ENCODE measurements around the gene ABLIM2.

ABLIM2 gene

DNA sequence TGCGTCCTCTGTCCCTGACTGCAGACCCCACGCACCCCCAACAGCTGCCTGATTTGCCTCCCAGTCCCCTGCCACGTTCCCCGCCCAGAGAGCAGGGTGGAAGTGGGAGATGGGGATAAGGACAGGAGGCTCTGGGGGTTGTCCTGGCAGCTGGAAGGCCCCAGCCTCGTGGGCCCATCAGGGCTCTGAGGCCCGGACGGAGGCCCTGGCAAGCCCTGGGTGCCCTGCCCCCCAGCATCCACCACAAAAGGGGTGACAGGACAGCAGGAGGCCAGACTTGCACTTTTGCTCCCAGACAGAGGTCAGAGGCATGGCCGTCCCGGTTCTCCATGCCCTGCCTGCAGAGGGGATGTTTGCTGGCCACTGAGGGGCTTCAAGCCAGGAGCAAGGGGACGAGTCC, 45.2 kb upstream of the ABLIM2 start:
- Histone ChIP-seq H3K27me3 (replicated peaks; ENCODE audit: control insufficient read depth, insufficient read depth, low read length) (no peaks in the 10 kb centered on the region), H3K4me3 (replicated peaks; ENCODE audit: low read depth, low read length) (no peak overlapping the region), H3K36me3 (ENCODE audit: control insufficient read depth, insufficient read depth, low read length) (peaks cover 6% of the 10 kb centered on the region)
- TF ChIP-seq, protein P1, sequence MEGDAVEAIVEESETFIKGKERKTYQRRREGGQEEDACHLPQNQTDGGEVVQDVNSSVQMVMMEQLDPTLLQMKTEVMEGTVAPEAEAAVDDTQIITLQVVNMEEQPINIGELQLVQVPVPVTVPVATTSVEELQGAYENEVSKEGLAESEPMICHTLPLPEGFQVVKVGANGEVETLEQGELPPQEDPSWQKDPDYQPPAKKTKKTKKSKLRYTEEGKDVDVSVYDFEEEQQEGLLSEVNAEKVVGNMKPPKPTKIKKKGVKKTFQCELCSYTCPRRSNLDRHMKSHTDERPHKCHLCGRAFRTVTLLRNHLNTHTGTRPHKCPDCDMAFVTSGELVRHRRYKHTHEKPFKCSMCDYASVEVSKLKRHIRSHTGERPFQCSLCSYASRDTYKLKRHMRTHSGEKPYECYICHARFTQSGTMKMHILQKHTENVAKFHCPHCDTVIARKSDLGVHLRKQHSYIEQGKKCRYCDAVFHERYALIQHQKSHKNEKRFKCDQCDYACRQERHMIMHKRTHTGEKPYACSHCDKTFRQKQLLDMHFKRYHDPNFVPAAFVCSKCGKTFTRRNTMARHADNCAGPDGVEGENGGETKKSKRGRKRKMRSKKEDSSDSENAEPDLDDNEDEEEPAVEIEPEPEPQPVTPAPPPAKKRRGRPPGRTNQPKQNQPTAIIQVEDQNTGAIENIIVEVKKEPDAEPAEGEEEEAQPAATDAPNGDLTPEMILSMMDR (IDR thresholded peaks at IDR 0.05; ENCODE audit: insufficient read depth, low read length, poor library complexity, severe bottlenecking) = no peak
- no peak for DNase-seq (ENCODE audit: extremely low read depth, insufficient read length)

DNA sequence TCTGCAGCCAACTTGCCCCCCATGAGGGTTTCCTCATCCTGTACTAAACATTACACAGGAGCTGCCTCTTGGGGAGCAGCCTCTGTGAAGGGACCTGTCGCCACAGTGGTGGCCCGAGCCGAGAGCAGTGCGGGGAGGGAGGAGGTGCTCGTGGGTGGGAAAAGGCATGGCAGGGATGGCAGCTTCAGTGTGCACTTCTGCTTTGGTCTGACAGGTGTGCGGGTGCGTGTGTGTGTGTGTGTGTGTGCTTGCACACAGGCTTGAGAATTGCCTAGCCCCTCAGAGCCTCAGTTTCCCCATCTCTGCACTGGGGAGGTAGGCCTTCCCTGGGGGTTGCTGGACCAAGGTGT, 44.4 kb upstream of the ABLIM2 start:
- H3K36me3 ChIP-seq (ENCODE audit: control insufficient read depth, insufficient read depth, low read length) = peaks cover 6% of the 10 kb centered on the region
- no peaks in the 10 kb centered on the region for H3K27me3 ChIP-seq (replicated peaks; ENCODE audit: control insufficient read depth, insufficient read depth, low read length)
- no peak for DNase-seq (ENCODE audit: extremely low read depth, insufficient read length)
- TF ChIP-seq, protein P1 (IDR thresholded peaks at IDR 0.05; ENCODE audit: insufficient read depth, low read length, poor library complexity, severe bottlenecking) = no peak
- no peak overlapping the region for H3K4me3 ChIP-seq (replicated peaks; ENCODE audit: low read depth, low read length)

DNA sequence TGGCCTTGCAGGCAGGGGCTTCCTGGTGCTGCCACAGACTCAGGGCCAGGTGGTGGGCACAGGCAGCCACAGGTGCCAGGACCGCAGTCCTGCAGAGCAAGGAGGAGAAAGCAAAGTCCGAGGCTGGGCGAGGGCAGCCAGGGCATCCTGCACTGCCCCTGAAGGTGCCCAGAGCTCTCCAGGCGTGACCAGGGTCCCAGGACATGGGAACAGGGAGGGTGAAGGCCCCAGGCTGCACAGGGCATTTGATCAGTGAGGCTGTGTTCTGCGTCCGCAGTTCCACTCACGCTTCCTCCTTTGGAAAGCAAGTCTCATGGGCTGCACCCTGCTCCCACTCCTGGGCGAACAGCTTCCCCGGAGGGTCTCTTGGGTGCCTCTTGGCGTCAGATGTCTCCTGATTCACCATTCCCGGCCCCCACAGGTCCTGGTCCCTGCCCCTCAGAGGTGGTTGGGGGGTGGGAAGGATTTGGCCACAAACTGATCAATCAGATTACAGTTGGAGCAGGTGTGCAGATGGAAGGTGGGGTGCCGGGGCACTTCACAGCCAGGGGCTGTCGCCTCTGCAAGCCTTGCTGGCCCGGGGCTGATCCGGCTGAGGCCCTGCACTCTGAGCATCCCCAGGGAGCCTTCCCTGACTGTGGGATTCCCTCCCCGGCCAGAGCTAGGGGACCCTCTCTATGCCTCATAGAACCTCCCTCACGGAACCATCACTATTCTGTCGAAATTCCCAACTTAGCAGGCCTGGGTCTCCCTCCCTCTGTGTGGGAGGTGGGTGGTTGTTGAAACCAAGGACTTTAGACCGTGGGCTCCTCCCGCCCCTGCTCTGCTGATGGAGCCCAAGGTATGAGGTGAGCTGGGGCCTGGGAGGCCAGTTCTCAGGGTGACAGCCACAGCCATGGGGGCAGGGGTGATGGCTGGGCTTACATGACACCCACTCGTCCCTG, 43.8 kb upstream of the ABLIM2 start:
- TF ChIP-seq, protein P1 (IDR thresholded peaks at IDR 0.05; ENCODE audit: insufficient read depth, low read length, poor library complexity, severe bottlenecking) = no peak
- H3K27me3 ChIP-seq (replicated peaks; ENCODE audit: control insufficient read depth, insufficient read depth, low read length) = no peaks in the 10 kb centered on the region
- peak overlapping the region; percentile 77 for H3K4me3 ChIP-seq (replicated peaks; ENCODE audit: low read depth, low read length)
- no peak for DNase-seq (ENCODE audit: extremely low read depth, insufficient read length)
- H3K36me3 ChIP-seq (ENCODE audit: control insufficient read depth, insufficient read depth, low read length) = peaks cover 6% of the 10 kb centered on the region

GRCh38 chr4:8201321-8201781, 42.7 kb upstream of the ABLIM2 start:
- peak; percentile 62 for DNase-seq (ENCODE audit: extremely low read depth, insufficient read length)
- Histone ChIP-seq H3K36me3 (ENCODE audit: control insufficient read depth, insufficient read depth, low read length) (peaks cover 6% of the 10 kb centered on the region), H3K4me3 (replicated peaks; ENCODE audit: low read depth, low read length) (peak overlapping the region; percentile 77), H3K27me3 (replicated peaks; ENCODE audit: control insufficient read depth, insufficient read depth, low read length) (no peaks in the 10 kb centered on the region)
- TF ChIP-seq, protein P1 (IDR thresholded peaks at IDR 0.05; ENCODE audit: insufficient read depth, low read length, poor library complexity, severe bottlenecking) = no peak

- peak overlapping the region; percentile 77 for H3K4me3 ChIP-seq (replicated peaks; ENCODE audit: low read depth, low read length)
- TF ChIP-seq, protein P1 (IDR thresholded peaks at IDR 0.05; ENCODE audit: insufficient read depth, low read length, poor library complexity, severe bottlenecking) = no peak
- peak; percentile 61 for DNase-seq (ENCODE audit: extremely low read depth, insufficient read length)
- no peaks in the 10 kb centered on the region for H3K27me3 ChIP-seq (replicated peaks; ENCODE audit: control insufficient read depth, insufficient read depth, low read length)
- peaks cover 3% of the 10 kb centered on the region for H3K36me3 ChIP-seq (ENCODE audit: control insufficient read depth, insufficient read depth, low read length)
Measured at GRCh38 chr4:8200302-8200975, 41.8 kb upstream of the ABLIM2 start.

Measured in GM06990 (cell line).